ENCODE data around the gene TNFRSF11A.

The TNFRSF11A gene

DNA sequence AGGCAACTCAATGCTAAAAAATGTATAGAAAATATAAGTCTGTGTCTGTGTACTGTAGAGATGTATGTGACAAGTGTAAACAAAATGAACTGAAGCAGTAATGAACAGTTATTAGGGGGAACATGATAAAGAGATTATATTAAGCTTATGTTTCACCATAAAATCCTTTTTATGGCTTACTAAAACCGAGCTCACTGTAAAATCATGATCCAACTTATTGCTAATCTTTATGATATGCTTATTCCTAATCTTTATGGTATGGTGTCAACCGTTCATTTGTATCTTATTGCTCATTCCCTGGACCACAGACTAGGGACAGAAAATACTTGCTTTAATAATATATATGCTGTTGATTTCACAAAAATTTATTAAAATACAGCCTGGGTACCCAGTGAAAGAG lies 62.1 kb downstream of the TNFRSF11A start:
- H3K27me3 ChIP-seq (ENCODE audit: control insufficient read depth in 5 of 5, insufficient read depth in 4 of 5, low read length in 5 of 5) = peaks cover 0 to 3% (median 0%) of the 10 kb centered on the region in 5 donors
- no peak overlapping the region for H3K4me3 ChIP-seq (ENCODE audit: low read depth in 1 of 5, low read length in 5 of 5)
- H3K9ac ChIP-seq (ENCODE audit: low read length in 5 of 5) = no peak overlapping the region
- H3K27ac ChIP-seq (ENCODE audit: low read depth, low read length) = no peak overlapping the region
- no peaks in the 10 kb centered on the region for H3K9me3 ChIP-seq (ENCODE audit: control insufficient read depth in 5 of 5, low read length in 5 of 5)
- H3K36me3 ChIP-seq (ENCODE audit: control insufficient read depth in 5 of 5, insufficient read depth in 5 of 5, low read length in 5 of 5) = no peaks in the 10 kb centered on the region
- H3K4me1 ChIP-seq (ENCODE audit: control insufficient read depth in 5 of 5, insufficient read depth in 5 of 5, low read length in 5 of 5) = no peaks in the 10 kb centered on the region

DNA sequence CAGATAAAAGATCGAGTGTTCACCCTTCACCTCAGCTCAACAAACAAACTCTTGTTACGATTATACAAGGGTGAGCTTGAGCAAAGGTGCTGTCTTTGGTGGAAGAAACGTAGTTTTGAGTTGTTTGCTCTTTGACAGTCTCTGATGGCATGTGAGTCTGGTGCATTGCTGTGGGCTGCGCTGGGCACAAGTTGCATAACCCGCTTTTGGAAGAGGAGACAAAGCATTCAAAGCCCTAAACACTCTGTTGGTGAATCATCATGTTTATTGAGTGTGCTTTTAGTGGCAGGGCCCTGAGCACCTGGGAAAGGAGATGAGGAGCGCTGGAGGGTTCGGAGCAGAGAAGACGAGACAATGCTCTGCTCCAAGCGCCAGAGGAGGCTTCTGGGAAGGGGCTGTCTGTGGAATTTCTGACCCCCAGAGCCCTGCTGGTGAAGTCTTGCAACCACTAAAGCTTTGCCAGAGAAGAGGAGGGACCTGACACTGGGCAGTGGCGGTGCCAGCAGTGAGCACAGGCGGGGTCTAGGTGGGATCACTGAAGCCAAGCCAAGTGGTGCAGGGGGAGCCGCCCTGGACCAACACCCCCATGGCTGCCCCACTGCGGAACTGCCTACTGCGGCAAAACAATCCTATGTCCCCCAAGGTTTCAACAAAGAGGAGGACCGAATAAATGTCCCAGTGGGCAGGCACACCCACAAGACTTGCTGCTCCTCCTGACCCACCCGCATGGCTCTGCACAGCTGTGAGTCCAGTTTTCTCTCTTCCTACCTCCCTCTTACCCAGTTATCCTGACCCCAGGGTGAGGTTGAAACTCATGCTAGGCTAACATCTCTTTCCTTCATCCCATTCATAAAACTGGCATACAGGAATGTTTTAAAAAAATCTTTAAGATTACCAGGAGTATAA lies 64.0 kb downstream of the TNFRSF11A start:
- H3K27me3 ChIP-seq (ENCODE audit: control insufficient read depth in 5 of 5, insufficient read depth in 4 of 5, low read length in 5 of 5) = peaks cover 0 to 4% (median 3%) of the 10 kb centered on the region in 5 donors
- H3K4me3 ChIP-seq (ENCODE audit: low read depth in 1 of 5, low read length in 5 of 5) = no peak overlapping the region
- H3K27ac ChIP-seq (ENCODE audit: low read depth, low read length) = no peak overlapping the region
- H3K4me1 ChIP-seq (ENCODE audit: control insufficient read depth in 5 of 5, insufficient read depth in 5 of 5, low read length in 5 of 5) = no peaks in the 10 kb centered on the region
- H3K36me3 ChIP-seq (ENCODE audit: control insufficient read depth in 5 of 5, insufficient read depth in 5 of 5, low read length in 5 of 5) = no peaks in the 10 kb centered on the region
- H3K9ac ChIP-seq (ENCODE audit: low read length in 5 of 5) = no peak overlapping the region
- no peaks in the 10 kb centered on the region for H3K9me3 ChIP-seq (ENCODE audit: control insufficient read depth in 5 of 5, low read length in 5 of 5)

DNA sequence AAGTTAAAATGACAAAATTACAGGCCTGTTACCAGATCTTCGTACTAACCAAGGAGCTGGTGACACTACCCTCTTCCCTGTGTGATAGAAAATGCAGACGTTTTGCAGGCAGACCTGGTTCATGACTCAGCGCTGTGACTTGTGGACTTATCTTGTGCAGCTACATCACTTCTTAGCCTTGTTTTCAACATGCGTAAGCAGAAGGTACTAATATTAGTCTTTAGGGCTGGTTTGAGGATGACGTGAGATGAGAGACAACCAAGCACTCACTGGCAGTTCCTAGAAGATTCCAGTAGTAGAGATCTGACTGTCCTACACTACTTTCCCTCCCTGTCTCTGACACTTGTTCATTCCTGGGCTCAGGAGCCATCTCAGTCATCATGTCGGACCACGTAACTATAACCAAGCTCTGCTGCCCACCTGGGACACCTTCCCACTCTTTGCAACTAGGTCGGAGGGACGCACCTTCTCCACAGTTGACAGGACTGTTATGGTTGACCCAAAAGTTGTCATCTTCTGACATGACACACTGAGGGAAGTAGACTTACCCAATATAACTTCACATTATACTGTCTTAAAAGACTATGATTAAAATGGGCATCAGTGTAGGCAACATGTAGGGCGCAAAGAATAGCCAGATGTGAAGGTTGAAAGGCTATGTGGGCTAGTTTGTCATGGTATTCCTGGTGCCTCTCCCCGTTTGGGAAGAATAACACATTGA lies 64.8 kb downstream of the TNFRSF11A start:
- Histone ChIP-seq H3K4me3 (ENCODE audit: low read depth in 1 of 5, low read length in 5 of 5) (no peak overlapping the region), H3K36me3 (ENCODE audit: control insufficient read depth in 5 of 5, insufficient read depth in 5 of 5, low read length in 5 of 5) (no peaks in the 10 kb centered on the region), H3K4me1 (ENCODE audit: control insufficient read depth in 5 of 5, insufficient read depth in 5 of 5, low read length in 5 of 5) (no peaks in the 10 kb centered on the region), H3K9me3 (ENCODE audit: control insufficient read depth in 5 of 5, low read length in 5 of 5) (no peaks in the 10 kb centered on the region), H3K27ac (ENCODE audit: low read depth, low read length) (no peak overlapping the region), H3K9ac (ENCODE audit: low read length in 5 of 5) (no peak overlapping the region), H3K27me3 (ENCODE audit: control insufficient read depth in 5 of 5, insufficient read depth in 4 of 5, low read length in 5 of 5) (peaks cover 0 to 4% (median 3%) of the 10 kb centered on the region in 5 donors)

DNA sequence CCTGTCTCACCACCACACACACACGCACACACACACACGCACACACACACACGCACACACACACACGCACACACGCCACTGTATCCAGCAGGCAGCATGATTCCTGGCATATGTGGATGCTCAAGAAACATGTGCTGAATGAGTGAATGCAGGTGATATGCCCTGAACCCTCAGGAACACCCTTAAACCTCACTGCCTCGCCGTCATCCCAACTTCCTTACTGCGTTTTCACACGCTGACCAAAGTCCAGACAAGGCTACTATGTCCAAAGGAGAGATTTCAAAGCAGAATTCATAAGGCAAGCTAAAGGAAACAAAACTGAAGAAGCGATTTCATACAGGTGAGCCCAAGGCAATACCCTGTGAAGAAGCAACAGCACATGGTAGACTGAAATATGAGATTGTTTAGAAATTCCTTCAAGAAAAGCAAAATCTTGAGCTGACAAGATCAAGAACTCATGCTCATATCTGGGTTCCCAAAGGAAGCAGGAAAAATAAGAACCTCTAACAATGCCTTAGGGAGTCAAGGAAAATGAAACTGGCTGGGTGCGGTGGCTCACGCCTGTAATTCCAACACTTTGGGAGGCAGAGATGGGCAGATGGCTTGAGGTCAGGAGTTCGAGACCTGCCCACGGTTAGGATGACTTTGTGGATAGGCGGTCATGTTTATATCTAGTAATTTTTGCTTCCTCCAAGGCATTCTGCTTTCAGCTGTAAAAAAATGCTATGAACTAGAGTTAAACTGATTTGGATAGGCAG lies 69.1 kb downstream of the TNFRSF11A start:
- H3K4me1 ChIP-seq (ENCODE audit: control insufficient read depth in 5 of 5, insufficient read depth in 5 of 5, low read length in 5 of 5) = peaks cover 0 to 2% (median 0%) of the 10 kb centered on the region in 5 donors
- no peak overlapping the region for H3K9ac ChIP-seq (ENCODE audit: low read length in 5 of 5)
- H3K4me3 ChIP-seq (ENCODE audit: low read depth in 1 of 5, low read length in 5 of 5) = no peak overlapping the region
- H3K36me3 ChIP-seq (ENCODE audit: control insufficient read depth in 5 of 5, insufficient read depth in 5 of 5, low read length in 5 of 5) = no peaks in the 10 kb centered on the region
- no peaks in the 10 kb centered on the region for H3K9me3 ChIP-seq (ENCODE audit: control insufficient read depth in 5 of 5, low read length in 5 of 5)
- H3K27me3 ChIP-seq (ENCODE audit: control insufficient read depth in 5 of 5, insufficient read depth in 4 of 5, low read length in 5 of 5) = peaks cover 0 to 4% (median 3%) of the 10 kb centered on the region in 5 donors
- H3K27ac ChIP-seq (ENCODE audit: low read depth, low read length) = no peak overlapping the region

DNA sequence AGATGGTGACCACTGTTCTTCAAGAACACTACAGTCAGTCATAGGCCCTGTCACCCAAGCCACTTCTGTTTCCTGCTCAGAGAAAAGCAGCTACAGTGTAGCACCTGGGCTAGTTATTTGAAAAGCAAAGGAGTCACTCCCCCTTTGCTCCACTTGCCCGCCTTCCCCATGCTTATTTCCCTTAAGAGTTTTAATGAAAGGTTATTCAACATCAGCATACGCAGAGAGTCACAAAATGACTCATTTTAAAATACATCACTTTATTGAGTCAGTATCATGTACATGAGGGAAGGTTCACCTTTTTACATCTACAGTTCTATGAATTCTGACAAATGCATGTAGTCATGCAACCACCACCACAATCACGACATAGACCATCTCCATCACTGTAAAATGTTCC lies 71.3 kb downstream of the TNFRSF11A start:
- peaks cover 0 to 10% (median 0%) of the 10 kb centered on the region in 5 donors for H3K4me1 ChIP-seq (ENCODE audit: control insufficient read depth in 5 of 5, insufficient read depth in 5 of 5, low read length in 5 of 5)
- H3K27ac ChIP-seq (ENCODE audit: low read depth, low read length) = no peak overlapping the region
- H3K36me3 ChIP-seq (ENCODE audit: control insufficient read depth in 5 of 5, insufficient read depth in 5 of 5, low read length in 5 of 5) = no peaks in the 10 kb centered on the region
- H3K9ac ChIP-seq (ENCODE audit: low read length in 5 of 5) = no peak overlapping the region
- H3K9me3 ChIP-seq (ENCODE audit: control insufficient read depth in 5 of 5, low read length in 5 of 5) = no peaks in the 10 kb centered on the region
- H3K4me3 ChIP-seq (ENCODE audit: low read depth in 1 of 5, low read length in 5 of 5) = no peak overlapping the region
- peaks cover 0 to 4% (median 3%) of the 10 kb centered on the region in 5 donors for H3K27me3 ChIP-seq (ENCODE audit: control insufficient read depth in 5 of 5, insufficient read depth in 4 of 5, low read length in 5 of 5)

DNA sequence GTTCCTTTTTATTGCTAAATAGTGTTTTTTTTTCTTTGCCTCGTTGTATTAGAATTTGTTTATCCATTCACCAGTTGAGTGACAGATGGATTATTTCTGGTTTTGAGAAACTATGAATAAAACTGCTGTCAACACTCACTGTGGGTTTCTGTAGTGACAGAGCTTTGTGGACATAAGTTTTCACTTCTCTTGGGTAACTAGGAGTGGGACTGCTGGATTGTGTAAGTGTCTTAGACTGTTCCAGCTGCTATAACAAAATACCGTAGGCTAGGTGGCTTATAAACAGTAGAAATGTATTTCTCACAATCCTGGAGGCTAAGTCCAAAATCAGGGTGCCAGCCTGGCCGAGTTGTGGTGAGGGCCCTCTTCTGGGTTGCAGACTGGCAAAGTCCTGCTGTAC lies 71.9 kb downstream of the TNFRSF11A start:
- Histone ChIP-seq H3K4me1 (ENCODE audit: control insufficient read depth in 5 of 5, insufficient read depth in 5 of 5, low read length in 5 of 5) (peaks cover 0 to 10% (median 0%) of the 10 kb centered on the region in 5 donors), H3K36me3 (ENCODE audit: control insufficient read depth in 5 of 5, insufficient read depth in 5 of 5, low read length in 5 of 5) (no peaks in the 10 kb centered on the region), H3K4me3 (ENCODE audit: low read depth in 1 of 5, low read length in 5 of 5) (no peak overlapping the region), H3K27ac (ENCODE audit: low read depth, low read length) (no peak overlapping the region), H3K9ac (ENCODE audit: low read length in 5 of 5) (no peak overlapping the region), H3K9me3 (ENCODE audit: control insufficient read depth in 5 of 5, low read length in 5 of 5) (no peaks in the 10 kb centered on the region), H3K27me3 (ENCODE audit: control insufficient read depth in 5 of 5, insufficient read depth in 4 of 5, low read length in 5 of 5) (peaks cover 0 to 4% (median 3%) of the 10 kb centered on the region in 5 donors)

DNA sequence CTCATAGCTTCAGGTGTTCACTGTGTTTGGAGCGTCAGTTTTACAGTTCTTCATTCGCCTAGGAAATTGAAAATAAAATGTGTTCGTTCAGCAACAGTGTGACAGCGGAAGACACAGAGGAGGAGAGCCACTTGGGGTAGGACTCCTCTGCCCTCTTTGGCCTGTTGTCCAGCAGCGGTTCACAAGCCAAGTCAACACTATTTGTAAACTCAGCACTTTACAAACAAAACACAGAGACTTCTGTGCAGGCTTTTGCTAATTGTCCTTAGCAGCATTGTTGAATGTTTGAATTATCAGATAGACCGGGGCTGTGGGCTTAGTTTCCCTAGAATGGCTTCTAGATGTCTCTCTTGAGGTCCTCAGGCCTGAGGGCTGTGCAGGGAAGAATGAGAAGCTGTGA lies 73.2 kb downstream of the TNFRSF11A start:
- H3K27ac ChIP-seq (ENCODE audit: low read depth, low read length) = no peak overlapping the region
- H3K36me3 ChIP-seq (ENCODE audit: control insufficient read depth in 5 of 5, insufficient read depth in 5 of 5, low read length in 5 of 5) = no peaks in the 10 kb centered on the region
- peaks cover 0 to 4% (median 3%) of the 10 kb centered on the region in 5 donors for H3K27me3 ChIP-seq (ENCODE audit: control insufficient read depth in 5 of 5, insufficient read depth in 4 of 5, low read length in 5 of 5)
- H3K4me3 ChIP-seq (ENCODE audit: low read depth in 1 of 5, low read length in 5 of 5) = no peak overlapping the region
- H3K4me1 ChIP-seq (ENCODE audit: control insufficient read depth in 5 of 5, insufficient read depth in 5 of 5, low read length in 5 of 5) = peaks cover 0 to 10% (median 0%) of the 10 kb centered on the region in 5 donors
- no peak overlapping the region for H3K9ac ChIP-seq (ENCODE audit: low read length in 5 of 5)
- H3K9me3 ChIP-seq (ENCODE audit: control insufficient read depth in 5 of 5, low read length in 5 of 5) = no peaks in the 10 kb centered on the region

DNA sequence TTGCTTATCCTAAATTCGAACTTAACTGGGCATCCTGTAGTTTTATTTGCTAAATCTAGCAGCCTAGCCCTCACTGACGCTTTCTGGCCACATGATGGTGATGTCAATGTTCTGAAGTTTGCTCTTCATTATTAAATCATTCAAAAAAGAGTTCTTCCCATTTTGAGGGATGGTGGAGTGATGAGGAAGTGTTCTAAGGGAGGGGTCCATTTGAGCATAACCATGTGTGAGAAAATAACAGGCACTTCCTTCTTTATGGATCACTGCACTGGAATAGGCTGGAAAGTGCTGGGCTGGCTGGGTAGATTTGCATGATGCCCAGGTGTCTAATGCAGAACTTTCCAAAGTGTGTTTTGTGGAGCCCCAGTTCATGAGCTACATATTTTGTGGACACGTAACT lies 74.2 kb downstream of the TNFRSF11A start:
- no peaks in the 10 kb centered on the region for H3K36me3 ChIP-seq (ENCODE audit: control insufficient read depth in 5 of 5, insufficient read depth in 5 of 5, low read length in 5 of 5)
- H3K27me3 ChIP-seq (ENCODE audit: control insufficient read depth in 5 of 5, insufficient read depth in 4 of 5, low read length in 5 of 5) = no peaks in the 10 kb centered on the region
- no peaks in the 10 kb centered on the region for H3K9me3 ChIP-seq (ENCODE audit: control insufficient read depth in 5 of 5, low read length in 5 of 5)
- H3K4me1 ChIP-seq (ENCODE audit: control insufficient read depth in 5 of 5, insufficient read depth in 5 of 5, low read length in 5 of 5) = peaks cover 0 to 10% (median 0%) of the 10 kb centered on the region in 5 donors
- no peak overlapping the region for H3K27ac ChIP-seq (ENCODE audit: low read depth, low read length)
- H3K4me3 ChIP-seq (ENCODE audit: low read depth in 1 of 5, low read length in 5 of 5) = no peak overlapping the region
- H3K9ac ChIP-seq (ENCODE audit: low read length in 5 of 5) = no peak overlapping the region

DNA sequence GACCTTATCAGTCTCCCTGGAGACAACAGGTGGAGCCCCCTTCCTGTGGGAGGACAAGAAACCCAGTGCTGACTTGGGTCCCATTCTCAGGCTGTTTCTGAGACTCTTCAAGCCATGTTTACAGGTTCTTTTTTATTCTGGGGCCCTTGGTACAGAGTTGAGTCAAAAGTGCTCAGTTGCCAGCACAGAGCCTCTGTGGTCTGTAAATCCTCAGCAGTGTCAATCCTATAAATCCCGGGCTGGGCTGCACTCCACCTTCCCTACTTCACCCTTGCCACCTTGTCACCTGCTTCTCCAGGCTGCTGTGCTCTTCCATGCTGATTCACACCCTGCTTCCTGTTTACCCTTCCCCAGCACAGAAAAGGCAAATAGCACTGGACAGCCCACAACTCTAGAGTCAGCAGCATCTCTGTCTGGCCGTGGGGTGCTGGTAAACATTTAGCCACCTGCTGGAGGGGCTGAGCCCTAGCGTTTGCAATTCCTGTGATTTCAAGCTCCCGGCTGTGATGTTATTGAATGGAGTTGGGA lies 74.7 kb downstream of the TNFRSF11A start:
- no peaks in the 10 kb centered on the region for H3K27me3 ChIP-seq (ENCODE audit: control insufficient read depth in 5 of 5, insufficient read depth in 4 of 5, low read length in 5 of 5)
- no peak overlapping the region for H3K4me3 ChIP-seq (ENCODE audit: low read depth in 1 of 5, low read length in 5 of 5)
- peaks cover 0 to 10% (median 0%) of the 10 kb centered on the region in 5 donors for H3K4me1 ChIP-seq (ENCODE audit: control insufficient read depth in 5 of 5, insufficient read depth in 5 of 5, low read length in 5 of 5)
- H3K9me3 ChIP-seq (ENCODE audit: control insufficient read depth in 5 of 5, low read length in 5 of 5) = no peaks in the 10 kb centered on the region
- no peaks in the 10 kb centered on the region for H3K36me3 ChIP-seq (ENCODE audit: control insufficient read depth in 5 of 5, insufficient read depth in 5 of 5, low read length in 5 of 5)
- H3K9ac ChIP-seq (ENCODE audit: low read length in 5 of 5) = no peak overlapping the region
- no peak overlapping the region for H3K27ac ChIP-seq (ENCODE audit: low read depth, low read length)

All from subcutaneous abdominal adipose tissue (tissue), 5 donors.